RWPE1 (cell line): ENCODE results near the gene PODXL.
A peak's percentile ranks its signal among the peaks of the same experiment; 100 is the strongest.

Experiments
- CTCF ChIA-PET: fragments of 350-600 bp; sonication (Branson Sonifier 250); formaldehyde crosslinking; extraction: SDS; loops from one replicate; lab custom pipeline; 2021; lab: Yijun Ruan, JAX
- POLR2A ChIA-PET: fragments of 400-600 bp; formaldehyde crosslinking; extraction: SDS; loops from one replicate; lab custom pipeline; 2020; ENCODE audit warnings: antibody characterized with exemption; ENCODE audit not compliant: low non-redundant PET; lab: Yijun Ruan, JAX
- DNase-seq: peaks from one replicate; pipeline ENCODE4 v3.0.0; 2012; ENCODE audit warnings: low spot score
- H3K27ac ChIP-seq: fragments of 450-650 bp; 2 replicates; pipeline ENCODE4 v1.5.1; 2017
- CTCF ChIP-seq: fragments of 450-650 bp; conservative IDR thresholded peaks from 2 replicates; pipeline ENCODE4 v1.5.1; 2017; ENCODE audit warnings: low read depth, mild to moderate bottlenecking

Gene PODXL

GRCh38 chr7:131556053-131556908 is at the start of gene PODXL:
Gene PODXL, minus strand, starts transcription at chr7:131556628. Its CDS starts 269 bp downstream, at chr7:131556359.
- DNase-seq, result peak; percentile 70
- no peak within 1 kb of the TSS for H3K27ac ChIP-seq
- ChIA-PET POLR2A (no interaction called here), CTCF (no interaction called here)
- no peak for TF ChIP-seq CTCF

- no peak for DNase-seq
- POLR2A ChIA-PET, result no interaction called here
- H3K27ac ChIP-seq, result no peak overlapping the region
- CTCF ChIA-PET, result no interaction called here
- TF ChIP-seq CTCF, result no peak
Observed at GRCh38 chr7:131605280-131605878, 49.0 kb upstream of the PODXL start.

- ChIA-PET CTCF (no interaction called here), POLR2A (no interaction called here)
- no peak overlapping the region for H3K27ac ChIP-seq
- peak; percentile 30 for DNase-seq
- no peak for TF ChIP-seq CTCF
Observed at GRCh38 chr7:131604841-131605279, 48.4 kb upstream of the PODXL start.

GRCh38 chr7:131603932-131604331 is 47.5 kb upstream of the PODXL start:
- no peak overlapping the region for H3K27ac ChIP-seq
- no peak for DNase-seq
- CTCF ChIA-PET, result interaction anchor here (0.6 kb wide), 1 partner anchor 67 kb away, joined by 3 read pairs; no protein-coding TSS in a partner anchor
- no peak for TF ChIP-seq CTCF
- POLR2A ChIA-PET, result no interaction called here

- TF ChIP-seq CTCF, result no peak
- H3K27ac ChIP-seq, result no peak overlapping the region
- CTCF ChIA-PET, result no interaction called here
- no peak for DNase-seq
- POLR2A ChIA-PET, result no interaction called here
Observed at GRCh38 chr7:131602994-131603372, 46.6 kb upstream of the PODXL start.

GRCh38 chr7:131602304-131602993 is 46.0 kb upstream of the PODXL start:
- POLR2A ChIA-PET, result no interaction called here
- CTCF ChIA-PET, result no interaction called here

More at GRCh38 chr7:131602304-131602993, 46.0 kb upstream of the PODXL start:
- no peak for TF ChIP-seq CTCF
- no peak overlapping the region for H3K27ac ChIP-seq
- DNase-seq, result no peak
